Measurements from ENCODE around the gene CEP55. TPM values are rescaled to one million over a fixed set of nuclear protein-coding genes. Genes with fewer than 3 reads are reported as not detected.

CEP55 gene
- total RNA-seq, 1 donor from 2014 or later = 3.2 TPM

DNA sequence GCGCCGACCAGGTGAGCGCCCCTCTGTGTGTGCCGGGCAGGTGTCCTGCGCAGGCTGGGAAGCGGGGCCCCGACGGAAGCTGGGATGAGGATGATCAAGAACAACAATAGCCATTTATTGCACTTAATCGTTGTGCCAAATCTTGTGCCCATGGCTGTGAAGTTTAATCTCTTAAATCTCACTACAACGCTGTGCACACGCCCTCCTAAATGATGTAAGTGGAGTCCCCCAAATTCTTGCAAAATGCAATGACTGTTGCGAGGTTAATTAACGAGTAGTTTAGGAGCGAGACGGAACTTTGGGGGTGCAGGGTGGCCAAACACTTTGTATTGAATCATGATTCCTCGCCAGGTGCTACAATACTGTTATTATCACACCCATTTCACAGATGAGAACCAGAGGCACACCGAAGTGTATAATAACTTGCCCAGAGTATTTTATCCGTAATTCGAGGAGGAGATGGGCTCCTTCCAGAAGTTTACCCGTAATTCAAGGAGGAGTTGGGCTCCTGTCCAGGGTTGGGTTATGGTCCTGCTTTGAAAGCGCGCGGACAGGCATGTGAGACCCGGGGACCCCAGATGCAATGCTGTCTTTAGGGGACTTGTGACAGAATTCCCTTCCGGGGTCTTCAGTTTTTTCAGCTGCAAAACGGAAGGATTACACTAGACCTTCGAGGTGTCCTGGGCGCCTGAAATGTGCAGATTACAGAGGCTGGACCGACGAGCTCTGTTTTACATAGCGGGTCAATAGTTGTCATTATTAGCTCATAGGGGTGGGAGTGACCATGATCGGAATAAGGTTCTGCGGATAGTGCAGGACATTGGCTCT, 71.1 kb downstream of the CEP55 start:
- no peaks in the 10 kb centered on the region for H3K36me3 ChIP-seq
- intact Hi-C loops (cut with DNase I) = no loop called here
- H3K4me1 ChIP-seq = peaks cover 14% of the 10 kb centered on the region
- H3K27ac ChIP-seq = no peak overlapping the region
- no peaks in the 10 kb centered on the region for H3K9me3 ChIP-seq
- no peak for TF ChIP-seq CTCF (IDR thresholded peaks at IDR 0.05)
- no peak for TF ChIP-seq POLR2AphosphoS5 (IDR thresholded peaks at IDR 0.05; ENCODE audit: insufficient read depth in 1 of 2, low read depth in 1 of 2)
- no peak for TF ChIP-seq POLR2A (IDR thresholded peaks at IDR 0.05)
- DNase-seq (ENCODE audit: extremely low spot score in 2 of 2) = no peak
- peak overlapping the region; percentile 4 to 16 for H3K4me3 ChIP-seq
- H3K27me3 ChIP-seq = no peaks in the 10 kb centered on the region

GRCh38 chr10:93568105-93568390, 71.6 kb downstream of the CEP55 start:
- no peak overlapping the region for H3K27ac ChIP-seq
- H3K36me3 ChIP-seq = no peaks in the 10 kb centered on the region
- no peak overlapping the region for H3K4me3 ChIP-seq
- no peaks in the 10 kb centered on the region for H3K9me3 ChIP-seq
- no peak for TF ChIP-seq POLR2AphosphoS5 (IDR thresholded peaks at IDR 0.05; ENCODE audit: insufficient read depth in 1 of 2, low read depth in 1 of 2)
- TF ChIP-seq POLR2A (IDR thresholded peaks at IDR 0.05) = no peak
- no peak for TF ChIP-seq CTCF (IDR thresholded peaks at IDR 0.05)
- intact Hi-C loops (cut with DNase I) = no loop called here
- peaks cover 14% of the 10 kb centered on the region for H3K4me1 ChIP-seq
- no peaks in the 10 kb centered on the region for H3K27me3 ChIP-seq
- no peak for DNase-seq (ENCODE audit: extremely low spot score in 2 of 2)

DNA sequence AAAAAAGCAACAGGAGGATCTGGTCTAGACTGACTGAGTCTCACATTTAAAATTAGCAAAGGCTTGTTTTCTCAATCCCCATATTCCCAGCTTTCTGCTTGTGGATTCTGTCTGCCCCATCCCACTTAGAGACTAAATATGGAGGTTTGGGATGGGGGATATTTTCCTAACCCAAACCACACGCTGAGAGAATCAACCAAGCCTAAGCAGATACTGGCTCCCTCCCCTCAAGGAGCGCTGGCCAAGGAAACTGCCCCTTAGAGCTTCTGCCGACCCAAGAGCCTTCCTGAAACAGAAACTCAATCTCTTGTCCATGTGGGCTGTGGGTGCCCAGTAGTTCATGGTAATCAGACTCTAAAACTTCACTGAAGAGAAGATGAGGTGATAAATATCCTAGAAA, 74.0 kb downstream of the CEP55 start:
- Histone ChIP-seq H3K36me3 (no peaks in the 10 kb centered on the region), H3K9me3 (no peaks in the 10 kb centered on the region), H3K4me1 (peaks cover 14% of the 10 kb centered on the region), H3K4me3 (no peak overlapping the region), H3K27me3 (no peaks in the 10 kb centered on the region), H3K27ac (no peak overlapping the region)
- intact Hi-C loops (cut with DNase I) = no loop called here
- TF ChIP-seq POLR2AphosphoS5 (IDR thresholded peaks at IDR 0.05; ENCODE audit: insufficient read depth in 1 of 2, low read depth in 1 of 2) = no peak
- no peak for TF ChIP-seq POLR2A (IDR thresholded peaks at IDR 0.05)
- TF ChIP-seq CTCF (IDR thresholded peaks at IDR 0.05) = no peak
- DNase-seq (ENCODE audit: extremely low spot score in 2 of 2) = no peak

DNA sequence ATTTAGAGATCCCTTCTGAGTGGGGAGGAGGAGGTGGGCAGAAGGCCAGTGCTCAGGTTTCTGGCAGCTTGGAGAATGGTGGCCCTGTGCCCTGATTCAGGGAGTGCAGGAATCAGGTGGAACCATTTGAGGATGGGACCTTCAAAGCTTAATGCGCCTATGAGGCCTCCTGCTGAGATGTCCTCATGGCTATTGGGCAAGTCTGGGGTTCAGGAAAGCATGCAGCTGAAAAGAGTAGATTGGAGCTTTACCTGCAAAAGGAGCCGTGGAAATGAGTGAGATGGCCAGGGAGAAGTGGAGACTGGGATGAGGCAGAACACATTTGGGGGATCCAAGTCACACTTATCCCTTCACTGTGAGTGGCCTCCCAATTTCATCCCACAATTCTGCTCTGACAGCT, 76.2 kb downstream of the CEP55 start:
- Histone ChIP-seq H3K27me3 (no peaks in the 10 kb centered on the region), H3K9me3 (no peaks in the 10 kb centered on the region), H3K36me3 (no peaks in the 10 kb centered on the region), H3K4me1 (no peaks in the 10 kb centered on the region), H3K4me3 (no peak overlapping the region), H3K27ac (no peak overlapping the region)
- intact Hi-C loops (cut with DNase I) = no loop called here
- no peak for TF ChIP-seq POLR2A (IDR thresholded peaks at IDR 0.05)
- no peak for TF ChIP-seq POLR2AphosphoS5 (IDR thresholded peaks at IDR 0.05; ENCODE audit: insufficient read depth in 1 of 2, low read depth in 1 of 2)
- TF ChIP-seq CTCF (IDR thresholded peaks at IDR 0.05) = no peak
- no peak for DNase-seq (ENCODE audit: extremely low spot score in 2 of 2)

GRCh38 chr10:93573051-93573909, 76.9 kb downstream of the CEP55 start:
- no peak overlapping the region for H3K4me3 ChIP-seq
- H3K36me3 ChIP-seq = no peaks in the 10 kb centered on the region
- no peak for DNase-seq (ENCODE audit: extremely low spot score in 2 of 2)
- H3K27me3 ChIP-seq = no peaks in the 10 kb centered on the region
- H3K9me3 ChIP-seq = no peaks in the 10 kb centered on the region
- H3K27ac ChIP-seq = no peak overlapping the region
- TF ChIP-seq CTCF (IDR thresholded peaks at IDR 0.05) (no peak), POLR2A (IDR thresholded peaks at IDR 0.05) (no peak), POLR2AphosphoS5 (IDR thresholded peaks at IDR 0.05; ENCODE audit: insufficient read depth in 1 of 2, low read depth in 1 of 2) (no peak)
- intact Hi-C loops (cut with DNase I) = no loop called here
- H3K4me1 ChIP-seq = no peaks in the 10 kb centered on the region

Data from vagina (tissue), 2 donors.